Body of pancreas (tissue), 4 donors: Measurements from ENCODE around the gene IYD.

Experiments
- CTCF ChIP-seq, 7 experiments: fragments of 450-650 bp in 4 of 7; fragments of 200-600 bp in 3 of 7; sonication (generic) in 3 of 7; IDR thresholded peaks; one replicate each; pipeline ENCODE4 v1.5.1; 2016 to 2019; ENCODE audit warnings: antibody characterized with exemption in 7 of 7
- POLR2A ChIP-seq, 3 donors: fragments of 450-650 bp; IDR thresholded peaks; one replicate each; pipeline ENCODE4 v1.6.1; 2016; ENCODE audit warnings: antibody characterized with exemption in 3 of 3, mild to moderate bottlenecking in 2 of 3

DNA sequence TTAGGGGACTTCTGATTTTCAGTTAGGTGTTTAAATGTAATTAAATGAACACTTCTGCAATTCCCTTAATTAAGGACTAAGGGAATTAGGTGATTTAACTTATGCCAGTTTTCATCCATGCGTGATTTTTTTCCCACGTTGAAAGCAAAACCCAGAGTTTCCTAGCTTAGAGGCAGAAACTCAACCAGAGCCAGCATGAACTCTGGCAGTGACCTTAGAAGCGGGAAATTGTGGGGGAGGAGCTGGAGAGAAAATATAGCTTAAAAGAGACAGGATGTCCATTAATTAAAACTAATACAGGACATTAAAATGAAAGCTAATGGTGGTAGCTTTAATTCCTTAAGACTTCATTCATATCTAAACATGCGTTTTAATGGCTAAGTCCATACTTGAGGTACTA, 41.6 kb downstream of the IYD start:
- TF ChIP-seq CTCF (IDR thresholded peaks at IDR 0.05) = no peak
- no peak for TF ChIP-seq POLR2A (IDR thresholded peaks at IDR 0.05)
